OCI-LY7 (cell line): ENCODE measurements around the gene PANK3. TPM values are rescaled to one million over a fixed set of nuclear protein-coding genes. Genes with fewer than 3 reads are reported as not detected.
"Not testable (repeated sequence)": the region's sequence is repeated elsewhere in the genome, so short reads cannot be mapped to it uniquely, and the experiment has no call there.

ENCODE experiments used
- BruUV-seq: library from RNA; stranded (reverse); fragments of 400-500 nt; replicated peaks from 2 replicates; lab custom pipeline; 2021; lab: Mats Ljungman, UMichigan
- CTCF ChIA-PET: fragments of 300-600 bp; sonication (Branson Sonifier 250); formaldehyde crosslinking; loops from one replicate; lab custom pipeline; 2022; ENCODE audit warnings: antibody characterized with exemption; ENCODE audit not compliant: unreplicated experiment; lab: Charles Lee
- POLR2A ChIA-PET: fragments of 300-600 bp; sonication (Branson Sonifier 250); formaldehyde crosslinking; loops from one replicate; lab custom pipeline; 2022; ENCODE audit warnings: antibody characterized with exemption; lab: Charles Lee
- DNase-seq: peaks from one replicate; pipeline ENCODE4 v3.0.0-alpha.2; 2015; ENCODE audit warnings: low spot score
- H2AFZ ChIP-seq: fragments of 200-600 bp; sonication (generic), shearing (Covaris generic); 2 replicates; pipeline ENCODE4 v1.6.1; 2014; ENCODE audit warnings: mild to moderate bottlenecking, antibody characterized with exemption, low read length, moderate library complexity
- H3K27ac ChIP-seq: fragments of 200-600 bp; sonication (generic); 2 replicates; pipeline ENCODE4 v1.5.1; 2014; ENCODE audit warnings: mixed run types, low read depth, mild to moderate bottlenecking, moderate library complexity, low read length, inconsistent platforms; ENCODE audit not compliant: poor library complexity, severe bottlenecking
- H3K36me3 ChIP-seq: fragments of 200-600 bp; sonication (generic); 2 replicates; pipeline ENCODE4 v1.6.1; 2014; ENCODE audit warnings: mild to moderate bottlenecking, antibody characterized with exemption, low read length, moderate library complexity, mixed read lengths; ENCODE audit not compliant: insufficient read depth
- H3K4me1 ChIP-seq: fragments of 200-600 bp; sonication (generic); 2 replicates; pipeline ENCODE4 v1.5.1; 2014; ENCODE audit warnings: mild to moderate bottlenecking, low read length; ENCODE audit not compliant: insufficient read depth, poor library complexity, severe bottlenecking
- H3K4me2 ChIP-seq: fragments of 200-600 bp; sonication (generic); 2 replicates; pipeline ENCODE4 v1.6.1; 2014; ENCODE audit warnings: mild to moderate bottlenecking, low read length
- H3K4me3 ChIP-seq: fragments of 200-600 bp; sonication (generic); 2 replicates; pipeline ENCODE4 v1.5.1; 2014; ENCODE audit warnings: mild to moderate bottlenecking, low read depth, low read length; ENCODE audit not compliant: poor library complexity, severe bottlenecking
- H3K79me2 ChIP-seq: fragments of 200-600 bp; sonication (generic); 2 replicates; pipeline ENCODE4 v1.6.1; 2016; ENCODE audit warnings: low read depth, mild to moderate bottlenecking, low read length, moderate library complexity, mixed read lengths; ENCODE audit not compliant: insufficient read depth
- H3K9me2 ChIP-seq: fragments of 200-600 bp; sonication (generic); 2 replicates; pipeline ENCODE4 v1.6.1; 2016; ENCODE audit warnings: mild to moderate bottlenecking, low read length, mixed read lengths; ENCODE audit not compliant: insufficient read depth
- H3K9me3 ChIP-seq: fragments of 200-600 bp; sonication (generic); 2 replicates; pipeline ENCODE4 v1.6.1; 2014; ENCODE audit warnings: mild to moderate bottlenecking, mixed run types, low read length, mixed read lengths
- H4K20me1 ChIP-seq: fragments of 200-600 bp; sonication (generic); 2 replicates; pipeline ENCODE4 v1.6.1; 2014; ENCODE audit warnings: mild to moderate bottlenecking, antibody characterized with exemption, low read length, moderate library complexity, mixed read lengths; ENCODE audit not compliant: insufficient read depth
- EZH2phosphoT487 ChIP-seq: fragments of 200-600 bp; sonication (generic); IDR thresholded peaks from 2 replicates; pipeline ENCODE4 v1.6.1; 2018; ENCODE audit warnings: low read depth, borderline replicate concordance, mild to moderate bottlenecking, mixed run types, antibody characterized with exemption, low read length, moderate library complexity, mixed read lengths
- intact Hi-C: fragments of 100-400 bp; cut with micrococcal nuclease; formaldehyde crosslinking; loops from one replicate; pipeline ENCODE4 v1.10.0; 2022; ENCODE audit not compliant: unreplicated experiment
- total RNA-seq, 2 experiments: library from RNA; depleted of rRNA in 1 of 2; stranded (reverse); fragments of >200 nt in 1 of 2; shearing (Covaris generic) in 1 of 2; gene quantifications; 2 replicates each; pipeline ENCODE4 v1.2.3, GENCODE V29; 2014 to 2022
- TF ChIP-seq, protein P1 (sequence below): fragments of 200-600 bp; sonication (generic); conservative IDR thresholded peaks from 2 replicates; pipeline ENCODE4 v1.5.1; 2014; ENCODE audit warnings: mild to moderate bottlenecking, antibody characterized with exemption, low read length, moderate library complexity, mixed read lengths

Gene PANK3
- total RNA-seq, 2 experiments from 2014 or later = 33.9 to 76.6 TPM

DNA sequence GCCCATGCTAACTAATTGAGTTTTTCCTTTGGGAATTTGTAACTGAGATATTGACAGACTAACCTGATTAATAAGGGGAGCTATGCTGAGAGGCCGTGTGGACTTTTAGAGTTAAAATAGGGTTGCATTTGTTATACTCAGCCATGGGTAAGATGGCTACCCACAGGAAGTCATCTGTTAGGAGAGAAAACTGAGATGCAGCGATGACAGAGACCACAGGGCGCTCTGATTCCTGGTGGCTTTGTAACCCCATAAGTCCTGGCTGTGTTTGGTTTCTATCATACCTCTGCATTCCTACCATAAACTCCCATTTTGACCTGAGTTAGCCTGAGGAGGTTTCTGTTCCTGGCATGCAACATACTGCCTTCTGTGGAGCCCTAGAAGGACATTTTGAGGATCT lies 19.5 kb upstream of the PANK3 start:
- H3K36me3 ChIP-seq = no peaks in the 10 kb centered on the region
- 0 out of 2 replicates have a peak, but pooled peaks cover 6% of the 10 kb centered on the region for H3K9me3 ChIP-seq
- no peak overlapping the region for H3K4me2 ChIP-seq
- H3K9me2 ChIP-seq = no peaks in the 10 kb centered on the region
- no peak overlapping the region for H2AFZ ChIP-seq
- no peaks in the 10 kb centered on the region for H3K4me1 ChIP-seq
- DNase-seq = no peak
- no peaks in the 10 kb centered on the region for H4K20me1 ChIP-seq
- TF ChIP-seq, protein P1, sequence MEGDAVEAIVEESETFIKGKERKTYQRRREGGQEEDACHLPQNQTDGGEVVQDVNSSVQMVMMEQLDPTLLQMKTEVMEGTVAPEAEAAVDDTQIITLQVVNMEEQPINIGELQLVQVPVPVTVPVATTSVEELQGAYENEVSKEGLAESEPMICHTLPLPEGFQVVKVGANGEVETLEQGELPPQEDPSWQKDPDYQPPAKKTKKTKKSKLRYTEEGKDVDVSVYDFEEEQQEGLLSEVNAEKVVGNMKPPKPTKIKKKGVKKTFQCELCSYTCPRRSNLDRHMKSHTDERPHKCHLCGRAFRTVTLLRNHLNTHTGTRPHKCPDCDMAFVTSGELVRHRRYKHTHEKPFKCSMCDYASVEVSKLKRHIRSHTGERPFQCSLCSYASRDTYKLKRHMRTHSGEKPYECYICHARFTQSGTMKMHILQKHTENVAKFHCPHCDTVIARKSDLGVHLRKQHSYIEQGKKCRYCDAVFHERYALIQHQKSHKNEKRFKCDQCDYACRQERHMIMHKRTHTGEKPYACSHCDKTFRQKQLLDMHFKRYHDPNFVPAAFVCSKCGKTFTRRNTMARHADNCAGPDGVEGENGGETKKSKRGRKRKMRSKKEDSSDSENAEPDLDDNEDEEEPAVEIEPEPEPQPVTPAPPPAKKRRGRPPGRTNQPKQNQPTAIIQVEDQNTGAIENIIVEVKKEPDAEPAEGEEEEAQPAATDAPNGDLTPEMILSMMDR = no peak
- no peak for TF ChIP-seq EZH2phosphoT487
- ChIA-PET CTCF (no interaction called here), POLR2A (interaction anchor here (1.0 kb wide), 1 partner anchor 12 kb away, joined by 3 read pairs; no protein-coding TSS in a partner anchor)
- H3K27ac ChIP-seq = no peak overlapping the region
- intact Hi-C loops = no loop called here
- no TSS peak for BruUV-seq
- no peak overlapping the region for H3K4me3 ChIP-seq
- no peaks in the 10 kb centered on the region for H3K79me2 ChIP-seq

DNA sequence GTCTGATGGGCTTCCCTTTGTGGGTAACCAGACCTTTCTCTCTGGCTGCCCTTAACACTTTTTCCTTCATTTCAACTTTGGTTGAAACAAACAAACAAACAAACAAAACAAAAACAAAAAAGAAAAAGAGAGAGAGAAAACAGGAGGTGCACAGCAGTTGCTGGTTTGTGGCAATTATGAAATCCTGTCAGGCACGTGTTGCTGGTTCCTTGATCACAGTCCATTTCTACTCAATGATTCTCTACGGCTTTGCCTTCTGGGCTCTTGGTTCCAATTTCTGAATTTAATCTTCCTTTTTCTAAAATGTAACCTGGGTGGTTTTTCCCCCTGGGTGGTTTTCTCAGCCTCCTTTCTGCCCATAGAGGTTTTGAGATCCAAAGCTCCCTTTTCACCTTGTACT lies 17.8 kb upstream of the PANK3 start:
- no peaks in the 10 kb centered on the region for H4K20me1 ChIP-seq
- no peak overlapping the region for H3K27ac ChIP-seq
- no peaks in the 10 kb centered on the region for H3K9me2 ChIP-seq
- no peaks in the 10 kb centered on the region for H3K79me2 ChIP-seq
- H3K36me3 ChIP-seq = no peaks in the 10 kb centered on the region
- TF ChIP-seq EZH2phosphoT487 = no peak
- TF ChIP-seq, protein P1 = no peak
- H2AFZ ChIP-seq = no peak overlapping the region
- ChIA-PET POLR2A (interaction anchor here (1.0 to 1.1 kb wide), 2 partner anchors 10 to 17 kb away, joined by 4 read pairs; no protein-coding TSS in a partner anchor), CTCF (no interaction called here)
- no TSS peak for BruUV-seq
- 0 out of 2 replicates have a peak, but pooled peaks cover 6% of the 10 kb centered on the region for H3K9me3 ChIP-seq
- H3K4me1 ChIP-seq = no peaks in the 10 kb centered on the region
- intact Hi-C loops = no loop called here
- H3K4me3 ChIP-seq = no peak overlapping the region
- no peak overlapping the region for H3K4me2 ChIP-seq
- no peak for DNase-seq

DNA sequence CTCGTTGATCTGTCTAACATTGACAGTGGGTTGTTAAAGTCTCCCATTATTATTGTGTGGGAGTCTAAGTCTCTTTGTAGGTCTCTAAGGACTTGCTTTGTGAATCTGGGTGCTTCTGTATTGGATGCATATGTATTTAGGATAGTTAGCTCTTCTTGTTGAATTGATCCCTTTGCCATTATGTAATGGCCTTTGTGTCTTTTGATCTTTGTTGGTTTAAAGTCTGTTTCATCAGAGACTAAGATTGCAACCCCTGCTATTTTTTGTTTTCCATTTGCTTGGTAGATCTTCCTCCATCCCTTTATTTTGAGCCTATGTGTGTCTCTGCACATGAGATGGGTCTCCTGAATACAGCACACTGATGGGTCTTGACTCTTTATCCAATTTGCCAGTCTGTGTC lies 17.0 kb upstream of the PANK3 start:
- H3K27ac ChIP-seq, H3K9me2 ChIP-seq, POLR2A ChIA-PET, DNase-seq, CTCF ChIA-PET, H3K36me3 ChIP-seq, H2AFZ ChIP-seq, H3K9me3 ChIP-seq, H3K4me2 ChIP-seq, H3K79me2 ChIP-seq, H4K20me1 ChIP-seq, H3K4me1 ChIP-seq, intact Hi-C loops, H3K4me3 ChIP-seq, BruUV-seq: not testable (repeated sequence)
